SK-N-SH (cell line): Measurements from ENCODE around the gene RNF217. TPM values are rescaled to one million over a fixed set of nuclear protein-coding genes. Genes with fewer than 3 reads are reported as not detected.

Source experiments
- CTCF ChIA-PET: fragments of 300-600, 350-600 bp; formaldehyde crosslinking; extraction: SDS; loops from one replicate; lab custom pipeline; 2021; lab: Yijun Ruan, JAX
- POLR2A ChIA-PET: fragments of 350-600 bp; sonication (Branson Sonifier 250); formaldehyde crosslinking; extraction: SDS; loops from one replicate; lab custom pipeline; 2020; ENCODE audit warnings: antibody characterized with exemption, inconsistent platforms; lab: Yijun Ruan, JAX
- DNase-seq: peaks from one replicate; pipeline ENCODE4 v3.0.0; 2012
- H2AFZ ChIP-seq: fragments of 200-600 bp; sonication (generic); 2 replicates; pipeline ENCODE4 v1.8.1; 2016; ENCODE audit warnings: antibody characterized with exemption, mild to moderate bottlenecking, low read depth
- H3F3A ChIP-seq: fragments of 200-600 bp; sonication (generic); replicated peaks from 2 replicates; pipeline ENCODE3; 2016; ENCODE audit warnings: antibody characterized with exemption, mild to moderate bottlenecking; ENCODE audit not compliant: insufficient read depth
- H3K27ac ChIP-seq, 2 experiments: fragments of 200-500 bp in 1 of 2; fragments of 200-600 bp in 1 of 2; sonication (Bioruptor generic) in 1 of 2; sonication (generic), shearing (Covaris generic) in 1 of 2; 2 replicates each; pipeline versions ENCODE4 v1.5.1 to v1.6.1; 2014 to 2016; ENCODE audit warnings: low read depth in 2 of 2, inconsistent platforms in 1 of 2, low read length in 1 of 2, mild to moderate bottlenecking in 1 of 2, mixed read lengths in 1 of 2
- H3K27me3 ChIP-seq: fragments of 200-600 bp; sonication (generic), shearing (Covaris generic); 2 replicates; pipeline ENCODE4 v1.6.1; 2016; ENCODE audit warnings: mixed run types; ENCODE audit not compliant: insufficient read depth
- H3K36me3 ChIP-seq, 2 experiments: fragments of 200-500 bp in 1 of 2; fragments of 200-600 bp in 1 of 2; sonication (Bioruptor generic) in 1 of 2; sonication (generic) in 1 of 2; replicated peaks in 1 of 2; 2 replicates each; pipeline versions ENCODE3 to v1.5.1; 2014 to 2016; ENCODE audit warnings: low read length in 1 of 2, mild to moderate bottlenecking in 1 of 2; ENCODE audit not compliant: insufficient read depth in 2 of 2, control insufficient read depth in 1 of 2
- H3K4me1 ChIP-seq, 2 experiments: fragments of 200-500 bp in 1 of 2; fragments of 200-600 bp in 1 of 2; sonication (Bioruptor generic) in 1 of 2; sonication (generic), shearing (Covaris generic) in 1 of 2; 2 replicates each; pipeline versions ENCODE4 v1.5.1 to v1.6.1; 2014 to 2016; ENCODE audit warnings: low read depth in 1 of 2, low read length in 1 of 2, mixed run types in 1 of 2; ENCODE audit not compliant: insufficient read depth in 2 of 2, control insufficient read depth in 1 of 2
- H3K4me2 ChIP-seq: fragments of 200-600 bp; sonication (generic), shearing (Covaris generic); 2 replicates; pipeline ENCODE4 v1.6.1; 2017; ENCODE audit warnings: mixed run types
- H3K4me3 ChIP-seq, 2 experiments: fragments of 200-500 bp in 1 of 2; fragments of 200-600 bp in 1 of 2; sonication (Bioruptor generic) in 1 of 2; sonication (generic), shearing (Covaris generic) in 1 of 2; 2 replicates each; pipeline versions ENCODE4 v1.5.1 to v1.8.1; 2014 to 2016; ENCODE audit warnings: low read depth in 2 of 2, inconsistent platforms in 1 of 2, low read length in 1 of 2, mild to moderate bottlenecking in 1 of 2, mixed read lengths in 1 of 2, moderate library complexity in 1 of 2
- H3K79me2 ChIP-seq: fragments of 200-600 bp; sonication (generic); 2 replicates; pipeline ENCODE4 v1.8.1; 2017; ENCODE audit warnings: mild to moderate bottlenecking; ENCODE audit not compliant: insufficient read depth
- H3K9ac ChIP-seq: fragments of 200-600 bp; sonication (generic); 2 replicates; pipeline ENCODE4 v1.6.1; 2017; ENCODE audit warnings: mixed run types
- H3K9me2 ChIP-seq: fragments of 200-600 bp; sonication (generic); 2 replicates; pipeline ENCODE4 v1.6.1; 2017; ENCODE audit warnings: mixed run types
- H3K9me3 ChIP-seq: fragments of 200-600 bp; sonication (generic); 2 replicates; pipeline ENCODE4 v1.6.1; 2017; ENCODE audit warnings: mixed run types, mild to moderate bottlenecking, moderate library complexity
- H4K20me1 ChIP-seq: fragments of 200-600 bp; sonication (generic); 2 replicates; pipeline ENCODE4 v1.6.1; 2017; ENCODE audit warnings: mild to moderate bottlenecking, mixed run types; ENCODE audit not compliant: insufficient read depth
- CHD2 ChIP-seq: fragments of 150-350 bp; IDR thresholded peaks from 2 replicates; pipeline ENCODE4 v1.6.1; 2018; ENCODE audit warnings: low read length; ENCODE audit not compliant: partially characterized antibody
- FOXM1 ChIP-seq: IDR thresholded peaks from 2 replicates; pipeline ENCODE4 v1.4.0; 2012; ENCODE audit warnings: low read depth, mild to moderate bottlenecking
- JUND ChIP-seq: IDR thresholded peaks from 2 replicates; pipeline ENCODE4 v1.4.0; 2012
- RCOR1 ChIP-seq: fragments of 150-350 bp; IDR thresholded peaks from 2 replicates; pipeline ENCODE4 v1.6.1; 2017; ENCODE audit warnings: antibody characterized with exemption, low read length
- WGBS: methylation state at CpG from one replicate; pipeline ENCODE4 v1.1.6; 2017; ENCODE audit warnings: low lambda C conversion rate; 5-methylcytosine and 5-hydroxymethylcytosine counted together
- polyA plus RNA-seq, 3 experiments: library from polyadenylated mRNA; depleted of rRNA; stranded (reverse); fragments of >200 nt; gene quantifications; 2 replicates each; pipeline ENCODE4 v1.2.3, GENCODE V29; 2012
- TF ChIP-seq, protein P1 (sequence below): IDR thresholded peaks from 2 replicates; pipeline ENCODE4; 2012
- TF ChIP-seq, protein P2 (sequence below): fragments of 150-350 bp; IDR thresholded peaks from 2 replicates; pipeline ENCODE4 v1.6.1; 2016; ENCODE audit warnings: mild to moderate bottlenecking, low read depth, low read length
- TF ChIP-seq, protein P3 (sequence below): fragments of 200-600 bp; sonication (generic); IDR thresholded peaks from 2 replicates; pipeline ENCODE4 v1.6.1; 2017; ENCODE audit warnings: antibody characterized with exemption, mild to moderate bottlenecking, moderate library complexity

The RNF217 gene
- polyA plus RNA-seq, 1 of the 3 experiments (the other 2 are of a cell fraction) = 0.28 TPM

DNA sequence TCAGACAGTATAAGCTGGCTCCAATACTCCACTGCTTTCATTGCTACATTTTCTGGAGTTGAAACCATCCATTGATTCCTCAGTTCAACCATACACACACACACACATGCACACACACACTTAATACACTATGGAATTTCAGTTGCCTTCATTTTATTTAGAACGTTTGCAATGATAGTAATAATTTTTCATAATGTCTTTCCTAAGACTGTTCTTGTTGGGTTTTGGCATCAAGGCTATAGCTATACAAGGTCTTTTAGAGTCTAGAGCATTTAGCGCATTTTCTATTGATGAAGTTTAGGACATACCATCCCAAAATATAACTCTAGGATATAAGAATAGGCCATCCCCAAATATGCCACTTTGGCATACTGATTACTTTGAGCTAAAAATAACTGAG, 175.8 kb downstream of the RNF217 start:
- CTCF ChIA-PET = no interaction called here
- no peak overlapping the region for H2AFZ ChIP-seq
- TF ChIP-seq JUND (no peak), CHD2 (no peak)
- TF ChIP-seq, protein P1, sequence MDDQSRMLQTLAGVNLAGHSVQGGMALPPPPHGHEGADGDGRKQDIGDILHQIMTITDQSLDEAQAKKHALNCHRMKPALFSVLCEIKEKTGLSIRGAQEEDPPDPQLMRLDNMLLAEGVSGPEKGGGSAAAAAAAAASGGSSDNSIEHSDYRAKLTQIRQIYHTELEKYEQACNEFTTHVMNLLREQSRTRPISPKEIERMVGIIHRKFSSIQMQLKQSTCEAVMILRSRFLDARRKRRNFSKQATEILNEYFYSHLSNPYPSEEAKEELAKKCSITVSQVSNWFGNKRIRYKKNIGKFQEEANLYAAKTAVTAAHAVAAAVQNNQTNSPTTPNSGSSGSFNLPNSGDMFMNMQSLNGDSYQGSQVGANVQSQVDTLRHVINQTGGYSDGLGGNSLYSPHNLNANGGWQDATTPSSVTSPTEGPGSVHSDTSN = no peak
- TF ChIP-seq, protein P2, sequence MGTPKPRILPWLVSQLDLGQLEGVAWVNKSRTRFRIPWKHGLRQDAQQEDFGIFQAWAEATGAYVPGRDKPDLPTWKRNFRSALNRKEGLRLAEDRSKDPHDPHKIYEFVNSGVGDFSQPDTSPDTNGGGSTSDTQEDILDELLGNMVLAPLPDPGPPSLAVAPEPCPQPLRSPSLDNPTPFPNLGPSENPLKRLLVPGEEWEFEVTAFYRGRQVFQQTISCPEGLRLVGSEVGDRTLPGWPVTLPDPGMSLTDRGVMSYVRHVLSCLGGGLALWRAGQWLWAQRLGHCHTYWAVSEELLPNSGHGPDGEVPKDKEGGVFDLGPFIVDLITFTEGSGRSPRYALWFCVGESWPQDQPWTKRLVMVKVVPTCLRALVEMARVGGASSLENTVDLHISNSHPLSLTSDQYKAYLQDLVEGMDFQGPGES = no peak
- no peaks in the 10 kb centered on the region for H3K9me3 ChIP-seq
- H3K36me3 ChIP-seq = no peaks in the 10 kb centered on the region
- H3K4me2 ChIP-seq = no peak overlapping the region
- H4K20me1 ChIP-seq = no peaks in the 10 kb centered on the region
- WGBS = 20% methylated on average over 2 of the region's 2 CpGs
- no peaks in the 10 kb centered on the region for H3K79me2 ChIP-seq
- H3K4me3 ChIP-seq = no peak overlapping the region
- peaks cover 12% of the 10 kb centered on the region; the same call in 1 of the 2 replicates for H3K27me3 ChIP-seq
- H3K9ac ChIP-seq = no peak overlapping the region
- POLR2A ChIA-PET = no interaction called here
- no peaks in the 10 kb centered on the region for H3K4me1 ChIP-seq
- DNase-seq = no peak
- H3F3A ChIP-seq = no peaks in the 10 kb centered on the region
- H3K27ac ChIP-seq = no peak overlapping the region
- H3K9me2 ChIP-seq = no peaks in the 10 kb centered on the region

DNA sequence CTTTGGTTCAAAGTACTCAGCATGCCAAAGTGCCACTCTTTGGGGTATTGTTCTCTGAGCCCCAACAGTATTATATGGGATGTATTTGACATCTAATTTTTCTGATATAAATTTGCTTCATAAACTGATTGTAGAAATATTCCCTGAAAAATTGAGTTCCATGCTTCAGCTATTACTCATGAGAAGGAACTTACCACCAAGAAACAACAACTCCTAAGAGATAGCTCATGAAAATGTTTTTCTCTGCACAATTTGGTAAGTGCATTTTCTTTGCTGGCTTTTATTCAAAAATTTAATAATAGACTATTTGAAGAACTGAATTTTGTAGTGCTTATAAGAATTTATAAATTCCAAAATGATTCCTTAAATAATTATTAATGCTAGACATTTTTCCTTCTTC, 178.6 kb downstream of the RNF217 start:
- no peaks in the 10 kb centered on the region for H4K20me1 ChIP-seq
- H3K4me2 ChIP-seq = no peak overlapping the region
- H3K9ac ChIP-seq = no peak overlapping the region
- no peak overlapping the region for H3K4me3 ChIP-seq
- no peaks in the 10 kb centered on the region for H3K9me3 ChIP-seq
- no peak overlapping the region for H3K27ac ChIP-seq
- no peaks in the 10 kb centered on the region for H3K4me1 ChIP-seq
- no peaks in the 10 kb centered on the region for H3K36me3 ChIP-seq
- ChIA-PET POLR2A (no interaction called here), CTCF (interaction anchor here (2.2 kb wide), 1 partner anchor 13 kb away, joined by 10 read pairs; the partner anchor contains the start of gene TPD52L1)
- H3K27me3 ChIP-seq = peaks cover 19% of the 10 kb centered on the region; the same call in 1 of the 2 replicates
- no peaks in the 10 kb centered on the region for H3K79me2 ChIP-seq
- no peaks in the 10 kb centered on the region for H3F3A ChIP-seq
- no peak for DNase-seq
- H3K9me2 ChIP-seq = no peaks in the 10 kb centered on the region
- H2AFZ ChIP-seq = no peak overlapping the region
- TF ChIP-seq FOXM1 (no peak), RCOR1 (no peak), CHD2 (no peak), JUND (no peak)
- TF ChIP-seq, protein P3, sequence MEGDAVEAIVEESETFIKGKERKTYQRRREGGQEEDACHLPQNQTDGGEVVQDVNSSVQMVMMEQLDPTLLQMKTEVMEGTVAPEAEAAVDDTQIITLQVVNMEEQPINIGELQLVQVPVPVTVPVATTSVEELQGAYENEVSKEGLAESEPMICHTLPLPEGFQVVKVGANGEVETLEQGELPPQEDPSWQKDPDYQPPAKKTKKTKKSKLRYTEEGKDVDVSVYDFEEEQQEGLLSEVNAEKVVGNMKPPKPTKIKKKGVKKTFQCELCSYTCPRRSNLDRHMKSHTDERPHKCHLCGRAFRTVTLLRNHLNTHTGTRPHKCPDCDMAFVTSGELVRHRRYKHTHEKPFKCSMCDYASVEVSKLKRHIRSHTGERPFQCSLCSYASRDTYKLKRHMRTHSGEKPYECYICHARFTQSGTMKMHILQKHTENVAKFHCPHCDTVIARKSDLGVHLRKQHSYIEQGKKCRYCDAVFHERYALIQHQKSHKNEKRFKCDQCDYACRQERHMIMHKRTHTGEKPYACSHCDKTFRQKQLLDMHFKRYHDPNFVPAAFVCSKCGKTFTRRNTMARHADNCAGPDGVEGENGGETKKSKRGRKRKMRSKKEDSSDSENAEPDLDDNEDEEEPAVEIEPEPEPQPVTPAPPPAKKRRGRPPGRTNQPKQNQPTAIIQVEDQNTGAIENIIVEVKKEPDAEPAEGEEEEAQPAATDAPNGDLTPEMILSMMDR = no peak

Other genes with a start within 250 kb of the RNF217 start
- gene TPD52L1, start 191.3 kb downstream of the RNF217 start, polyA plus RNA-seq (2012; rRNA removed) = 0.13 and 0.19 TPM in 2 replicates